DMS153 treated with DMSO at 0.1 percent for 48 hours (cell line): ENCODE data around the gene PLEKHH2.
"Not testable (repeated sequence)": the region's sequence is repeated elsewhere in the genome, so short reads cannot be mapped to it uniquely, and the experiment has no call there.

Source experiments
- DNase-seq: peaks from one replicate; lab custom pipeline; 2025; ENCODE audit not compliant: unreplicated experiment; lab: John Stamatoyannopoulos, UW

PLEKHH2 gene

GRCh38 chr2:43636153-43636552 lies 907 bp upstream of the PLEKHH2 start:
- not testable (repeated sequence) for DNase-seq

GRCh38 chr2:43636621-43637020 lies 439 bp upstream of the PLEKHH2 start:
- DNase-seq = peak; percentile 71

- no peak for DNase-seq
Measured at GRCh38 chr2:43642363-43642762, 5.3 kb downstream of the PLEKHH2 start.

- DNase-seq = no peak
Measured at GRCh38 chr2:43643680-43644079, 6.6 kb downstream of the PLEKHH2 start.

GRCh38 chr2:43648994-43649701 lies 12.1 kb downstream of the PLEKHH2 start:
- DNase-seq = no peak

GRCh38 chr2:43653506-43653905 lies 16.4 kb downstream of the PLEKHH2 start:
- no peak for DNase-seq

GRCh38 chr2:43657241-43657640 lies 20.2 kb downstream of the PLEKHH2 start:
- DNase-seq = no peak

- no peak for DNase-seq
Measured at GRCh38 chr2:43675646-43676321, 38.7 kb downstream of the PLEKHH2 start.

- peak; percentile 13 for DNase-seq
Measured at GRCh38 chr2:43676322-43677050, 39.4 kb downstream of the PLEKHH2 start, which contains the start of gene C1GALT1C1L. TSS of gene C1GALT1C1L (minus strand) at chr2:43676429. CDS start at chr2:43676322, 107 bp downstream.

- DNase-seq = not testable (repeated sequence)
Measured at GRCh38 chr2:43677783-43678182, 40.7 kb downstream of the PLEKHH2 start.

GRCh38 chr2:43685357-43685756 lies 48.3 kb downstream of the PLEKHH2 start:
- no peak for DNase-seq

GRCh38 chr2:43689999-43690398 lies 52.9 kb downstream of the PLEKHH2 start:
- DNase-seq = no peak

- no peak for DNase-seq
Measured at GRCh38 chr2:43692428-43692994, 55.5 kb downstream of the PLEKHH2 start.

- DNase-seq = not testable (repeated sequence)
Measured at GRCh38 chr2:43698140-43698539, 61.1 kb downstream of the PLEKHH2 start.

- no peak for DNase-seq
Measured at GRCh38 chr2:43699761-43700160, 62.7 kb downstream of the PLEKHH2 start.

- no peak for DNase-seq
Measured at GRCh38 chr2:43701111-43701510, 64.1 kb downstream of the PLEKHH2 start.

- DNase-seq = no peak
Measured at GRCh38 chr2:43707255-43708015, 70.4 kb downstream of the PLEKHH2 start.

- DNase-seq = no peak
Measured at GRCh38 chr2:43708178-43708577, 71.1 kb downstream of the PLEKHH2 start.

- DNase-seq = no peak
Measured at GRCh38 chr2:43708891-43709290, 71.8 kb downstream of the PLEKHH2 start.

- no peak for DNase-seq
Measured at GRCh38 chr2:43710866-43711265, 73.8 kb downstream of the PLEKHH2 start.

GRCh38 chr2:43714164-43714563 lies 77.1 kb downstream of the PLEKHH2 start:
- no peak for DNase-seq
